Natural killer cell (primary cell): ENCODE measurements around the gene PPM1F. TPM values are rescaled to one million over a fixed set of nuclear protein-coding genes. Genes with fewer than 3 reads are reported as not detected.

Experiments used
- ATAC-seq, 3 donors: fragments of 150-1000 bp in 2 of 3; fragments of 200-7000 bp in 1 of 3; cut with Tn5 transposase; 1 replicate in 1 of 3; 2 replicates in 2 of 3; pipeline ENCODE4 v1.10.0; 2021; ENCODE audit warnings: mild to moderate bottlenecking in 2 of 3, moderate library complexity in 2 of 3
- DNase-seq, 2 donors: peaks; one replicate each; pipeline versions ENCODE4 v3.0.0 to v3.0.0-alpha.2; 2013 to 2021; ENCODE audit warnings: mixed read lengths in 1 of 2
- H3K27ac ChIP-seq: one replicate; pipeline ENCODE4 v1.5.1; 2013; ENCODE audit warnings: mild to moderate bottlenecking, low read length
- H3K27me3 ChIP-seq: one replicate; pipeline ENCODE4 v1.6.1; 2013; ENCODE audit warnings: low read length; ENCODE audit not compliant: control insufficient read depth, insufficient read depth
- H3K36me3 ChIP-seq: one replicate; pipeline ENCODE4 v1.6.1; 2013; ENCODE audit warnings: low read length; ENCODE audit not compliant: control insufficient read depth, insufficient read depth
- H3K4me1 ChIP-seq: one replicate; pipeline ENCODE4 v1.6.1; 2013; ENCODE audit warnings: low read length; ENCODE audit not compliant: control insufficient read depth, insufficient read depth
- H3K4me3 ChIP-seq: one replicate; pipeline ENCODE4 v1.5.1; 2013; ENCODE audit warnings: low read length
- H3K9me3 ChIP-seq: one replicate; pipeline ENCODE4 v1.6.1; 2013; ENCODE audit warnings: low read length; ENCODE audit not compliant: control insufficient read depth, insufficient read depth
- H3K27ac Mint-ChIP-seq, 2 donors: one replicate each; pipeline ENCODE4 v1.8.0; 2022; ENCODE audit warnings: mild to moderate bottlenecking in 2 of 2, mixed read lengths in 2 of 2, moderate library complexity in 1 of 2
- H3K27me3 Mint-ChIP-seq, 2 donors: one replicate each; pipeline ENCODE4 v1.8.0; 2022; ENCODE audit warnings: low read depth in 2 of 2, mixed read lengths in 2 of 2
- H3K36me3 Mint-ChIP-seq: one replicate; pipeline ENCODE4 v1.8.0; 2022; ENCODE audit warnings: mixed read lengths
- H3K4me1 Mint-ChIP-seq, 2 donors: one replicate each; pipeline ENCODE4 v1.8.0; 2022; ENCODE audit warnings: mixed read lengths in 2 of 2
- H3K4me3 Mint-ChIP-seq: one replicate; pipeline ENCODE4 v1.8.0; 2022; ENCODE audit warnings: mild to moderate bottlenecking, moderate library complexity, mixed read lengths
- H3K9me3 Mint-ChIP-seq, 2 donors: one replicate each; pipeline ENCODE4 v1.8.0; 2022; ENCODE audit warnings: mixed read lengths in 2 of 2
- WGBS: methylation state at CpG from one replicate; pipeline ENCODE4 v1.1.7; 2013; ENCODE audit warnings: missing lambda C conversion rate; ENCODE audit not compliant: insufficient coverage; 5-methylcytosine and 5-hydroxymethylcytosine counted together
- intact Hi-C: fragments of 100-400 bp; cut with micrococcal nuclease; formaldehyde crosslinking; loops from one replicate; pipeline ENCODE4 v1.14.2; 2022
- total RNA-seq, 4 donors: library from RNA; stranded (reverse); fragments of 120-200 nt in 1 of 4; gene quantifications; one replicate each; pipeline versions ENCODE4 v1.2.3 to v1.2.4, GENCODE V29; 2013 to 2022
- TF ChIP-seq, protein P1 (sequence below): fragments of 200-600 bp; IDR thresholded peaks from one replicate; pipeline ENCODE4 v1.8.0; 2022; ENCODE audit warnings: antibody characterized with exemption

Gene PPM1F
- total RNA-seq, 3 donors from 2014 or later (not counting 1 experiment from before 2014, with no cell fraction given): 25.1 to 30.3 (median 25.5) TPM

DNA sequence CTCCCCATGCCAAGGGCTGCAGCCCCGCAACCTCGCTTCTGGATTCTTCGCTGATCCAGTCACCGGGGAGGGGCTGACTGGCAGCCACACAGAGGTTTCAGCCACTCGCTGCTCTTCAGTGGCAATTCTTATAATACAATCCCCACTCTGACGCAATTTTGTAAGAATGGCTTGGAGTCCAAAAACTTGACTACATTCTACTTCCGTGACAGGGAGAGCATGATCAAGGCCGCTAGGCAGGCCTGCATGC lies 14.9 kb downstream of the PPM1F start:
- 55% methylated on average over 8 of the region's 8 CpGs for WGBS
- Histone ChIP-seq H3K4me1 (peaks cover 59% of the 10 kb centered on the region), H3K9me3 (no peaks in the 10 kb centered on the region), H3K36me3 (peaks cover 9% of the 10 kb centered on the region), H3K27me3 (no peaks in the 10 kb centered on the region), H3K27ac (peak overlapping the region; percentile 58), H3K4me3 (no peak overlapping the region)
- Mint-ChIP-seq H3K9me3 (no peaks in the 10 kb centered on the region), H3K4me1 (peaks cover 22 to 39% of the 10 kb centered on the region in 2 donors), H3K36me3 (no peaks in the 10 kb centered on the region), H3K4me3 (peak overlapping the region; percentile 92), H3K27me3 (no peaks in the 10 kb centered on the region), H3K27ac (peak overlapping the region; percentile 77 to 92)
- no peak for DNase-seq
- TF ChIP-seq, protein P1, sequence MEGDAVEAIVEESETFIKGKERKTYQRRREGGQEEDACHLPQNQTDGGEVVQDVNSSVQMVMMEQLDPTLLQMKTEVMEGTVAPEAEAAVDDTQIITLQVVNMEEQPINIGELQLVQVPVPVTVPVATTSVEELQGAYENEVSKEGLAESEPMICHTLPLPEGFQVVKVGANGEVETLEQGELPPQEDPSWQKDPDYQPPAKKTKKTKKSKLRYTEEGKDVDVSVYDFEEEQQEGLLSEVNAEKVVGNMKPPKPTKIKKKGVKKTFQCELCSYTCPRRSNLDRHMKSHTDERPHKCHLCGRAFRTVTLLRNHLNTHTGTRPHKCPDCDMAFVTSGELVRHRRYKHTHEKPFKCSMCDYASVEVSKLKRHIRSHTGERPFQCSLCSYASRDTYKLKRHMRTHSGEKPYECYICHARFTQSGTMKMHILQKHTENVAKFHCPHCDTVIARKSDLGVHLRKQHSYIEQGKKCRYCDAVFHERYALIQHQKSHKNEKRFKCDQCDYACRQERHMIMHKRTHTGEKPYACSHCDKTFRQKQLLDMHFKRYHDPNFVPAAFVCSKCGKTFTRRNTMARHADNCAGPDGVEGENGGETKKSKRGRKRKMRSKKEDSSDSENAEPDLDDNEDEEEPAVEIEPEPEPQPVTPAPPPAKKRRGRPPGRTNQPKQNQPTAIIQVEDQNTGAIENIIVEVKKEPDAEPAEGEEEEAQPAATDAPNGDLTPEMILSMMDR: no peak
- no peak for ATAC-seq
- intact Hi-C loops: loop anchor here (1.0 to 2.0 kb wide), 2 partner anchors 15 to 224 kb away; partner anchors contain the start of gene PPM1F

DNA sequence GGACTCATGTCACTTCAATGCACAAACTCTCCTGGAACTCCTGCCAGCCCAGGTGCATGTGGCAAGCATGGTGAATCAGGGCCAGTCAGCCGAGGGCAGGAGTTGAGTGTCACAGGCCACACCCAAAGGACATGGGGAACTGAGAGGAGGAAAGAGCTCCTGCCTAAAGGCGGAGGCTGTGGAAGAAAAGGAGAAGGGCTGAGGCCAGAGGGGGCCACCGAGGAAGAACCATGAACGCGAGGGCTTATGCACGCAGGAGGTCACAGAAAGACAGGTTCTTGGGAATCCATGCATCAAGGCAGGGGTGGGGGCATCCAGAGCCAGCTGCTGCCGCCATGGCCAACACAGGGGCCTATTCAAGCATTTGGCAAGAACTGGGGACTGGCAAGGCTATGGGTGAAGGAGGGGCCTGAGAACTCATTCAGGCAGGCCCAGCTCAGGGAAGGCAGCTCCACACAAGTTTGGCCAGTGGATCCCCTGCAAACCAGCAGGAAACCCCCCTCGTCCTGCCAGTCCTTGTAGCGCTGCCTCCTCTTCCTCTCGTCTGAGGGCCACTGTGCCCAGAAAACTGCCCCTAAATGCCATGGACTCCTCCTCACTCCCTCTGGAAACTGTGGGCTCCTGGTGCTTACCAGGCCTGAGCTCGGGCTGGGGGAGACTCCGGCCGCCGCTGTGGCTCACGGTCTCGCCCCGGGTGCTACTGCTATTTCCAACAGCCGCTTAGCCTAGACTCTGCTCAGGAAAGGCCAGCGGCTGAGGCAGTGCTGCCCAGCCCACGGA lies 15.4 kb downstream of the PPM1F start:
- 90% methylated on average over 20 of the region's 20 CpGs for WGBS
- no peak for DNase-seq
- TF ChIP-seq, protein P1: no peak

DNA sequence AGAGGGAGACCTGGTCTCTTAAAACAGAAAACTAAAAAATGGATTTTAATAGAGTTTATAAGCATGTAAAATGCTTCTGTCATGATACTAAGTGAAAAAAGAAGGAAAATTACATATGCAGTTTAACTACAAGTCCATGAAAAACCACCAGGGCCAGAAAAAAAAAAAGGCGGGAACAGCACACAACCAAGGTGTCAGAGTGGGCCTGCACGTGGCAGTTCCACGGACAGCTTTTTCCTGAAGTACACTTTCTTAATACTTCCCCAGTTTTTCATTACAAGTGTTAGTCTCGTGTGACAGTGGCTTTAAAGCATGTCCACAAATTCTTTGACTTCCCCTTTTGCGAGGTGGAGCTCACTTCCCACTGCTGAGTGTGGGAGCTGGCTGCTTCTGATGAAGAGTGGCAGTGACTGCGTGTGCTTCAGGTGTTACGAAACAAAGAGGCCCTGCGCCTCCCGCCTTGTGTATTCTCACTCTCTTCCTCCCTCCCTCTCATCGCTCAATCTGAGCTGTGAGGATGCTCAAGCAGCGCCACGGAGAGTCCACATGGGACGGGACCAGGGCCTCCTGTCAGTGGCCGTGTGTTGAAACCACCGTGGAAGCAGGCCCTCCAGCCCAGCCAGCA lies 16.4 kb downstream of the PPM1F start:
- ATAC-seq (no peak), DNase-seq (peak in 1 of 2 donors; percentile 16)
- Mint-ChIP-seq H3K9me3 (no peaks in the 10 kb centered on the region), H3K4me3 (no peak overlapping the region), H3K27me3 (no peaks in the 10 kb centered on the region), H3K27ac (peak overlapping the region in 1 of 2 donors; percentile 92), H3K36me3 (no peaks in the 10 kb centered on the region), H3K4me1 (peaks cover 18 to 29% of the 10 kb centered on the region in 2 donors)
- H3K9me3 ChIP-seq: no peaks in the 10 kb centered on the region
- H3K36me3 ChIP-seq: peaks cover 16% of the 10 kb centered on the region
- H3K27me3 ChIP-seq: no peaks in the 10 kb centered on the region
- peaks cover 45% of the 10 kb centered on the region for H3K4me1 ChIP-seq
- WGBS: 72% methylated on average over 15 of the region's 15 CpGs
- TF ChIP-seq, protein P1: no peak
- peak overlapping the region; percentile 53 for H3K27ac ChIP-seq
- intact Hi-C loops: no loop called here
- H3K4me3 ChIP-seq: no peak overlapping the region

More for the DNA sequence above, 15.4 kb downstream of the PPM1F start:
- Mint-ChIP-seq H3K36me3 (no peaks in the 10 kb centered on the region), H3K4me1 (peaks cover 22 to 35% of the 10 kb centered on the region in 2 donors), H3K27me3 (no peaks in the 10 kb centered on the region), H3K4me3 (peak overlapping the region; percentile 57), H3K27ac (peak overlapping the region; percentile 77 to 92), H3K9me3 (no peaks in the 10 kb centered on the region)
- peak overlapping the region; percentile 58 for H3K27ac ChIP-seq
- no peak for ATAC-seq
- no peaks in the 10 kb centered on the region for H3K9me3 ChIP-seq
- no peak overlapping the region for H3K4me3 ChIP-seq
- peaks cover 53% of the 10 kb centered on the region for H3K4me1 ChIP-seq
- peaks cover 14% of the 10 kb centered on the region for H3K36me3 ChIP-seq
- no peaks in the 10 kb centered on the region for H3K27me3 ChIP-seq
- intact Hi-C loops: no loop called here
